GM18508 (cell line): Measurements from ENCODE around the gene ZNF749.
A peak's percentile ranks its signal among the peaks of the same experiment; 100 is the strongest.
"Not testable (repeated sequence)": the region's sequence is repeated elsewhere in the genome, so short reads cannot be mapped to it uniquely, and the experiment has no call there.

Source experiments
- ATAC-seq: cut with Tn5 transposase; IDR thresholded peaks from one replicate; pipeline ENCODE4 v1.9.1; 2021; ENCODE audit warnings: moderate number of reproducible peaks; ENCODE audit not compliant: insufficient read depth, unreplicated experiment

The ZNF749 gene

GRCh38 chr19:57465680-57466381 lies 30.7 kb downstream of the ZNF749 start:
- no peak for ATAC-seq

- no peak for ATAC-seq
Observed at GRCh38 chr19:57466489-57466888, 31.4 kb downstream of the ZNF749 start.

GRCh38 chr19:57473646-57474045 lies 38.5 kb downstream of the ZNF749 start:
- ATAC-seq = no peak

GRCh38 chr19:57477191-57478008 lies 42.3 kb downstream of the ZNF749 start, which contains the start of gene ZNF772:
TSS of gene ZNF772 (minus strand) at chr19:57477566. CDS start at chr19:57477309, 257 bp downstream.
- ATAC-seq = peak; percentile 70

GRCh38 chr19:57487477-57488298 lies 52.6 kb downstream of the ZNF749 start, which contains the start of gene ZNF419:
TSS of gene ZNF419 (plus strand) at chr19:57487750. CDS start at chr19:57487951, 201 bp downstream.
- ATAC-seq = peak; percentile 84

GRCh38 chr19:57488299-57488644 lies 53.1 kb downstream of the ZNF749 start:
- ATAC-seq = not testable (repeated sequence)
